Prostate gland (tissue), 2 donors: Measurements from ENCODE around the gene MBL2. TPM values are rescaled to one million over a fixed set of nuclear protein-coding genes. Genes with fewer than 3 reads are reported as not detected.

Source experiments
- DNase-seq: peaks from one replicate; pipeline ENCODE4 v3.0.0-alpha.2; 2019; ENCODE audit warnings: low spot score
- H3K27ac ChIP-seq, 2 donors: fragments of 200-600 bp; sonication (generic); 2 replicates each; pipeline ENCODE4 v1.5.1; 2017 to 2019
- H3K27me3 ChIP-seq: fragments of 200-600 bp; sonication (generic); replicated peaks from 2 replicates; pipeline ENCODE4 v1.5.1; 2019; ENCODE audit not compliant: insufficient read depth
- H3K36me3 ChIP-seq, 2 donors: fragments of 200-600 bp; sonication (generic); 1 replicate in 1 of 2; 2 replicates in 1 of 2; pipeline versions ENCODE4 v1.5.1 to v1.8.1; 2017 to 2019
- H3K4me1 ChIP-seq: fragments of 200-600 bp; sonication (generic); replicated peaks from 2 replicates; pipeline ENCODE4 v1.5.1; 2019
- H3K4me3 ChIP-seq, 2 donors: fragments of 200-600 bp; sonication (generic); 2 replicates each; pipeline ENCODE4 v1.5.1; 2017 to 2019
- H3K9me3 ChIP-seq: fragments of 200-600 bp; sonication (generic); 2 replicates; pipeline ENCODE4 v1.5.1; 2017
- CTCF ChIP-seq, 4 experiments: fragments of 200-600 bp in 2 of 4; fragments of 450-650 bp in 2 of 4; sonication (generic) in 2 of 4; IDR thresholded peaks; 1 replicate in 3 of 4; 2 replicates in 1 of 4; pipeline ENCODE4 v1.5.1; 2016 to 2019; ENCODE audit warnings: antibody characterized with exemption in 4 of 4, mild to moderate bottlenecking in 2 of 4, moderate library complexity in 2 of 4
- POLR2A ChIP-seq: fragments of 450-650 bp; IDR thresholded peaks from one replicate; pipeline ENCODE4 v1.6.1; 2016; ENCODE audit warnings: antibody characterized with exemption, mild to moderate bottlenecking
- POLR2AphosphoS5 ChIP-seq: sonication (generic); formaldehyde crosslinking; IDR thresholded peaks from one replicate; pipeline ENCODE4 v1.6.1; 2017; ENCODE audit warnings: antibody characterized with exemption
- WGBS: methylation state at CpG from one replicate; pipeline ENCODE4 v1.1.5; 2018; 5-methylcytosine and 5-hydroxymethylcytosine counted together
- intact Hi-C: fragments of 100-400 bp; cut with DNase I; formaldehyde crosslinking; loops from one replicate; pipeline ENCODE4 v1.14.2; 2022
- total RNA-seq, 2 donors: library from RNA; depleted of rRNA; stranded (reverse); fragments of >200 nt; gene quantifications; one replicate each; pipeline ENCODE4 v1.1.0, GENCODE V29; 2016

Gene MBL2
- total RNA-seq = not detected

GRCh38 chr10:52772623-52773022 is at the start of gene MBL2:
MBL2 (minus strand) TSS chr10:52772784; CDS start chr10:52771635, 1,149 bp downstream.
- no peaks in the 10 kb centered on the region for H3K9me3 ChIP-seq
- DNase-seq = no peak
- no peaks in the 10 kb centered on the region for H3K36me3 ChIP-seq
- no peak for TF ChIP-seq CTCF (IDR thresholded peaks at IDR 0.05)
- no peak for TF ChIP-seq POLR2A
- no peak for TF ChIP-seq POLR2AphosphoS5
- H3K27ac ChIP-seq = no peak within 1 kb of the TSS
- intact Hi-C loops = loop anchor here (10.0 kb wide), 1 partner anchor 128 kb away; no protein-coding TSS in a partner anchor
- H3K27me3 ChIP-seq = no peaks in the 10 kb centered on the region
- no peak within 1 kb of the TSS for H3K4me3 ChIP-seq
- WGBS = 86% methylated on average over 3 of the region's 3 CpGs
- no peaks in the 10 kb centered on the region for H3K4me1 ChIP-seq

- H3K27ac ChIP-seq = no peak overlapping the region
- H3K9me3 ChIP-seq = no peaks in the 10 kb centered on the region
- no peaks in the 10 kb centered on the region for H3K4me1 ChIP-seq
- no peak for TF ChIP-seq POLR2AphosphoS5
- no peak for TF ChIP-seq CTCF (IDR thresholded peaks at IDR 0.05)
- TF ChIP-seq POLR2A = no peak
- H3K27me3 ChIP-seq = no peaks in the 10 kb centered on the region
- H3K36me3 ChIP-seq = no peaks in the 10 kb centered on the region
- 28% methylated on average over 1 of the region's 1 CpG for WGBS
- intact Hi-C loops = no loop called here
- H3K4me3 ChIP-seq = no peak overlapping the region
- no peak for DNase-seq
These were observed 47.7 kb upstream of the MBL2 start for GRCh38 chr10:52820309-52820708.

- no peaks in the 10 kb centered on the region for H3K9me3 ChIP-seq
- no peak overlapping the region for H3K4me3 ChIP-seq
- TF ChIP-seq POLR2AphosphoS5 (no peak), CTCF (IDR thresholded peaks at IDR 0.05) (peak in 2 of 4 experiments; percentile 11 to 48)
- no peaks in the 10 kb centered on the region for H3K36me3 ChIP-seq
- no peaks in the 10 kb centered on the region for H3K4me1 ChIP-seq
- WGBS = 43% methylated on average over 3 of the region's 3 CpGs
- intact Hi-C loops = no loop called here
- no peak overlapping the region for H3K27ac ChIP-seq
- H3K27me3 ChIP-seq = no peaks in the 10 kb centered on the region
- DNase-seq = no peak
These were observed 45.4 kb upstream of the MBL2 start for GRCh38 chr10:52818019-52818418.

- 46% methylated on average over 5 of the region's 5 CpGs for WGBS
- no peak for DNase-seq
- Histone ChIP-seq H3K36me3 (no peaks in the 10 kb centered on the region), H3K4me3 (no peak overlapping the region), H3K4me1 (no peaks in the 10 kb centered on the region), H3K27ac (no peak overlapping the region), H3K9me3 (no peaks in the 10 kb centered on the region), H3K27me3 (no peaks in the 10 kb centered on the region)
- intact Hi-C loops = no loop called here
- no peak for TF ChIP-seq POLR2A
- TF ChIP-seq POLR2AphosphoS5 = no peak
- TF ChIP-seq CTCF (IDR thresholded peaks at IDR 0.05) = no peak
These were observed 41.9 kb upstream of the MBL2 start for GRCh38 chr10:52814506-52814905.

GRCh38 chr10:52811776-52812175 is 39.2 kb upstream of the MBL2 start:
- Histone ChIP-seq H3K9me3 (no peaks in the 10 kb centered on the region), H3K4me1 (no peaks in the 10 kb centered on the region), H3K36me3 (no peaks in the 10 kb centered on the region), H3K4me3 (no peak overlapping the region), H3K27ac (no peak overlapping the region), H3K27me3 (no peaks in the 10 kb centered on the region)
- no peak for TF ChIP-seq POLR2AphosphoS5
- no peak for TF ChIP-seq CTCF (IDR thresholded peaks at IDR 0.05)
- DNase-seq = no peak
- intact Hi-C loops = no loop called here
